ENCODE measurements around the gene PITPNC1. TPM values are rescaled to one million over a fixed set of nuclear protein-coding genes. Genes with fewer than 3 reads are reported as not detected.

PITPNC1 gene
- total and polyA plus RNA-seq, 5 donors from 2014 or later, result 27.3 to 47.9 (median 39.5) TPM

GRCh38 chr17:67520252-67520906, 143.3 kb downstream of the PITPNC1 start:
- Mint-ChIP-seq H3K36me3 (peaks cover 12% of the 10 kb centered on the region), H3K27me3 (no peaks in the 10 kb centered on the region), H3K9me3 (peaks cover 0 to 8% (median 0%) of the 10 kb centered on the region in 7 donors), H3K4me1 (peaks cover 0 to 49% (median 24%) of the 10 kb centered on the region in 4 donors), H3K4me3 (no peak overlapping the region), H3K27ac (peak overlapping the region in 1 of 3 donors; percentile 33)
- Histone ChIP-seq H3K4me1 (ENCODE audit: control insufficient read depth, insufficient read depth, low read length, poor library complexity, severe bottlenecking) (no peaks in the 10 kb centered on the region), H3K36me3 (ENCODE audit: control insufficient read depth, insufficient read depth, low read length) (no peaks in the 10 kb centered on the region), H3K4me3 (ENCODE audit: low read depth, low read length) (no peak overlapping the region), H3K27me3 (ENCODE audit: control insufficient read depth, insufficient read depth, low read length) (no peaks in the 10 kb centered on the region), H3K27ac (ENCODE audit: insufficient read depth, low read length, poor library complexity, severe bottlenecking) (no peak overlapping the region), H3K9me3 (ENCODE audit: control insufficient read depth in 2 of 2, low read length in 2 of 2) (no peaks in the 10 kb centered on the region)
- no peak for DNase-seq
- ATAC-seq (ENCODE audit: low read depth in 2 of 2), result no peak

GRCh38 chr17:67520916-67521774, 144.1 kb downstream of the PITPNC1 start:
- Histone ChIP-seq H3K4me1 (ENCODE audit: control insufficient read depth, insufficient read depth, low read length, poor library complexity, severe bottlenecking) (no peaks in the 10 kb centered on the region), H3K9me3 (ENCODE audit: control insufficient read depth in 2 of 2, low read length in 2 of 2) (no peaks in the 10 kb centered on the region), H3K27me3 (ENCODE audit: control insufficient read depth, insufficient read depth, low read length) (no peaks in the 10 kb centered on the region), H3K4me3 (ENCODE audit: low read depth, low read length) (no peak overlapping the region), H3K27ac (ENCODE audit: insufficient read depth, low read length, poor library complexity, severe bottlenecking) (no peak overlapping the region), H3K36me3 (ENCODE audit: control insufficient read depth, insufficient read depth, low read length) (no peaks in the 10 kb centered on the region)
- H3K36me3 Mint-ChIP-seq, result peaks cover 10% of the 10 kb centered on the region
- H3K4me3 Mint-ChIP-seq, result no peak overlapping the region
- H3K4me1 Mint-ChIP-seq, result peaks cover 5 to 50% (median 23%) of the 10 kb centered on the region in 4 donors
- H3K27me3 Mint-ChIP-seq, result no peaks in the 10 kb centered on the region
- H3K27ac Mint-ChIP-seq, result no peak overlapping the region
- peaks cover 0 to 8% (median 0%) of the 10 kb centered on the region in 7 donors for H3K9me3 Mint-ChIP-seq
- ATAC-seq (ENCODE audit: low read depth in 2 of 2) (no peak), DNase-seq (no peak)

- H3K27me3 Mint-ChIP-seq, result no peaks in the 10 kb centered on the region
- DNase-seq, result no peak
- H3K9me3 ChIP-seq (ENCODE audit: control insufficient read depth in 2 of 2, low read length in 2 of 2), result no peaks in the 10 kb centered on the region
- no peaks in the 10 kb centered on the region for H3K27me3 ChIP-seq (ENCODE audit: control insufficient read depth, insufficient read depth, low read length)
- H3K4me1 ChIP-seq (ENCODE audit: control insufficient read depth, insufficient read depth, low read length, poor library complexity, severe bottlenecking), result no peaks in the 10 kb centered on the region
- no peak overlapping the region for H3K27ac ChIP-seq (ENCODE audit: insufficient read depth, low read length, poor library complexity, severe bottlenecking)
- H3K9me3 Mint-ChIP-seq, result peaks cover 0 to 8% (median 0%) of the 10 kb centered on the region in 7 donors
- no peak overlapping the region for H3K4me3 Mint-ChIP-seq
- H3K27ac Mint-ChIP-seq, result no peak overlapping the region
- H3K36me3 Mint-ChIP-seq, result peaks cover 9% of the 10 kb centered on the region
- no peak for ATAC-seq (ENCODE audit: low read depth in 2 of 2)
- no peaks in the 10 kb centered on the region for H3K36me3 ChIP-seq (ENCODE audit: control insufficient read depth, insufficient read depth, low read length)
- H3K4me3 ChIP-seq (ENCODE audit: low read depth, low read length), result no peak overlapping the region
- peaks cover 5 to 52% (median 24%) of the 10 kb centered on the region in 4 donors for H3K4me1 Mint-ChIP-seq
Measured at GRCh38 chr17:67521775-67522069, 144.6 kb downstream of the PITPNC1 start.

GRCh38 chr17:67523101-67523500, 146.0 kb downstream of the PITPNC1 start:
- H3K36me3 ChIP-seq (ENCODE audit: control insufficient read depth, insufficient read depth, low read length), result no peaks in the 10 kb centered on the region
- no peak overlapping the region for H3K4me3 Mint-ChIP-seq
- H3K27ac Mint-ChIP-seq, result peak overlapping the region in 1 of 3 donors; percentile 59
- no peaks in the 10 kb centered on the region for H3K9me3 Mint-ChIP-seq
- peaks cover 5 to 53% (median 21%) of the 10 kb centered on the region in 4 donors for H3K4me1 Mint-ChIP-seq
- no peaks in the 10 kb centered on the region for H3K27me3 Mint-ChIP-seq
- no peak overlapping the region for H3K27ac ChIP-seq (ENCODE audit: insufficient read depth, low read length, poor library complexity, severe bottlenecking)
- H3K36me3 Mint-ChIP-seq, result peaks cover 3% of the 10 kb centered on the region
- H3K27me3 ChIP-seq (ENCODE audit: control insufficient read depth, insufficient read depth, low read length), result no peaks in the 10 kb centered on the region
- H3K9me3 ChIP-seq (ENCODE audit: control insufficient read depth in 2 of 2, low read length in 2 of 2), result no peaks in the 10 kb centered on the region
- no peak for ATAC-seq (ENCODE audit: low read depth in 2 of 2)
- DNase-seq, result no peak
- H3K4me1 ChIP-seq (ENCODE audit: control insufficient read depth, insufficient read depth, low read length, poor library complexity, severe bottlenecking), result no peaks in the 10 kb centered on the region
- H3K4me3 ChIP-seq (ENCODE audit: low read depth, low read length), result no peak overlapping the region

GRCh38 chr17:67525239-67526135, 148.4 kb downstream of the PITPNC1 start:
- H3K27ac ChIP-seq (ENCODE audit: insufficient read depth, low read length, poor library complexity, severe bottlenecking), result no peak overlapping the region
- H3K27me3 Mint-ChIP-seq, result no peaks in the 10 kb centered on the region
- H3K27ac Mint-ChIP-seq, result peak overlapping the region in 1 of 3 donors; percentile 44
- no peak overlapping the region for H3K4me3 Mint-ChIP-seq
- no peaks in the 10 kb centered on the region for H3K36me3 ChIP-seq (ENCODE audit: control insufficient read depth, insufficient read depth, low read length)
- no peaks in the 10 kb centered on the region for H3K27me3 ChIP-seq (ENCODE audit: control insufficient read depth, insufficient read depth, low read length)
- H3K9me3 ChIP-seq (ENCODE audit: control insufficient read depth in 2 of 2, low read length in 2 of 2), result no peaks in the 10 kb centered on the region
- peaks cover 0 to 33% (median 14%) of the 10 kb centered on the region in 4 donors for H3K4me1 Mint-ChIP-seq
- H3K4me1 ChIP-seq (ENCODE audit: control insufficient read depth, insufficient read depth, low read length, poor library complexity, severe bottlenecking), result no peaks in the 10 kb centered on the region
- H3K4me3 ChIP-seq (ENCODE audit: low read depth, low read length), result no peak overlapping the region
- H3K9me3 Mint-ChIP-seq, result no peaks in the 10 kb centered on the region
- ATAC-seq (ENCODE audit: low read depth in 2 of 2) (no peak), DNase-seq (no peak)
- peaks cover 4% of the 10 kb centered on the region for H3K36me3 Mint-ChIP-seq

GRCh38 chr17:67526700-67527099, 149.6 kb downstream of the PITPNC1 start:
- H3K4me3 Mint-ChIP-seq, result no peak overlapping the region

GRCh38 chr17:67528751-67529436, 151.8 kb downstream of the PITPNC1 start:
- Mint-ChIP-seq H3K27me3 (no peaks in the 10 kb centered on the region), H3K4me1 (peaks cover 0 to 18% (median 8%) of the 10 kb centered on the region in 4 donors), H3K36me3 (peaks cover 9% of the 10 kb centered on the region), H3K4me3 (no peak overlapping the region), H3K9me3 (no peaks in the 10 kb centered on the region), H3K27ac (peak overlapping the region in 1 of 3 donors; percentile 13)
- ATAC-seq (ENCODE audit: low read depth in 2 of 2) (no peak), DNase-seq (no peak)
- no peaks in the 10 kb centered on the region for H3K27me3 ChIP-seq (ENCODE audit: control insufficient read depth, insufficient read depth, low read length)
- no peak overlapping the region for H3K27ac ChIP-seq (ENCODE audit: insufficient read depth, low read length, poor library complexity, severe bottlenecking)
- no peaks in the 10 kb centered on the region for H3K9me3 ChIP-seq (ENCODE audit: control insufficient read depth in 2 of 2, low read length in 2 of 2)
- peaks cover 10% of the 10 kb centered on the region for H3K36me3 ChIP-seq (ENCODE audit: control insufficient read depth, insufficient read depth, low read length)
- H3K4me3 ChIP-seq (ENCODE audit: low read depth, low read length), result no peak overlapping the region
- H3K4me1 ChIP-seq (ENCODE audit: control insufficient read depth, insufficient read depth, low read length, poor library complexity, severe bottlenecking), result no peaks in the 10 kb centered on the region

More at GRCh38 chr17:67526700-67527099, 149.6 kb downstream of the PITPNC1 start:
- H3K27me3 ChIP-seq (ENCODE audit: control insufficient read depth, insufficient read depth, low read length), result no peaks in the 10 kb centered on the region
- no peaks in the 10 kb centered on the region for H3K36me3 ChIP-seq (ENCODE audit: control insufficient read depth, insufficient read depth, low read length)
- Mint-ChIP-seq H3K36me3 (peaks cover 4% of the 10 kb centered on the region), H3K27me3 (no peaks in the 10 kb centered on the region), H3K4me1 (peaks cover 0 to 22% (median 9%) of the 10 kb centered on the region in 4 donors), H3K9me3 (no peaks in the 10 kb centered on the region), H3K27ac (peak overlapping the region in 1 of 3 donors; percentile 31)
- H3K4me1 ChIP-seq (ENCODE audit: control insufficient read depth, insufficient read depth, low read length, poor library complexity, severe bottlenecking), result no peaks in the 10 kb centered on the region
- H3K9me3 ChIP-seq (ENCODE audit: control insufficient read depth in 2 of 2, low read length in 2 of 2), result no peaks in the 10 kb centered on the region
- no peak overlapping the region for H3K4me3 ChIP-seq (ENCODE audit: low read depth, low read length)
- ATAC-seq (ENCODE audit: low read depth in 2 of 2) (no peak), DNase-seq (no peak)
- no peak overlapping the region for H3K27ac ChIP-seq (ENCODE audit: insufficient read depth, low read length, poor library complexity, severe bottlenecking)

Data from CD4-positive, CD25-positive, alpha-beta regulatory T cell (primary cell).